Measurements from ENCODE around the gene CPNE5. TPM values are rescaled to one million over a fixed set of nuclear protein-coding genes. Genes with fewer than 3 reads are reported as not detected.

CPNE5 gene
- total RNA-seq, 1 experiment from 2014 or later: not detected

GRCh38 chr6:36737043-36737785, 102.0 kb downstream of the CPNE5 start:
- H3K4me3 Mint-ChIP-seq (ENCODE audit: unreplicated experiment): no peak overlapping the region
- TF ChIP-seq CTCF (IDR thresholded peaks at IDR 0.05; ENCODE audit: insufficient read depth in 1 of 2, low read depth in 1 of 2, low read length in 1 of 2, severe bottlenecking in 1 of 2, unreplicated experiment in 1 of 2): no peak
- ChIA-PET CTCF (no interaction called here), POLR2A (no interaction called here)
- H3K4me1 Mint-ChIP-seq (ENCODE audit: low read depth, unreplicated experiment): no peaks in the 10 kb centered on the region
- H3K27ac Mint-ChIP-seq (ENCODE audit: unreplicated experiment): no peak overlapping the region
- no peaks in the 10 kb centered on the region for H3K27me3 ChIP-seq (replicated peaks; ENCODE audit: control insufficient read depth, insufficient read depth, low read length)
- intact Hi-C loops (cut with micrococcal nuclease; ENCODE audit: unreplicated experiment): no loop called here
- no peaks in the 10 kb centered on the region for H3K27me3 Mint-ChIP-seq (ENCODE audit: insufficient read depth, unreplicated experiment)
- no peaks in the 10 kb centered on the region for H3K4me1 ChIP-seq
- no peaks in the 10 kb centered on the region for H3K36me3 ChIP-seq (ENCODE audit: control insufficient read depth, insufficient read depth, low read length)
- no peak for DNase-seq
- no peaks in the 10 kb centered on the region for H3K9me3 Mint-ChIP-seq (ENCODE audit: unreplicated experiment)
- H3K4me3 ChIP-seq (ENCODE audit: low read depth, low read length): no peak overlapping the region
- H3K9me3 ChIP-seq: no peaks in the 10 kb centered on the region
- no peaks in the 10 kb centered on the region for H3K36me3 Mint-ChIP-seq (ENCODE audit: insufficient read depth, unreplicated experiment)
- BruUV-seq (replicated peaks): no TSS peak

GRCh38 chr6:36735110-36736071, 103.9 kb downstream of the CPNE5 start:
- H3K27ac Mint-ChIP-seq (ENCODE audit: unreplicated experiment): no peak overlapping the region
- no peaks in the 10 kb centered on the region for H3K9me3 Mint-ChIP-seq (ENCODE audit: unreplicated experiment)
- H3K27me3 Mint-ChIP-seq (ENCODE audit: insufficient read depth, unreplicated experiment): no peaks in the 10 kb centered on the region
- intact Hi-C loops (cut with micrococcal nuclease; ENCODE audit: unreplicated experiment): no loop called here
- H3K4me1 Mint-ChIP-seq (ENCODE audit: low read depth, unreplicated experiment): no peaks in the 10 kb centered on the region
- CTCF ChIA-PET: no interaction called here
- no peaks in the 10 kb centered on the region for H3K36me3 Mint-ChIP-seq (ENCODE audit: insufficient read depth, unreplicated experiment)
- POLR2A ChIA-PET: no interaction called here
- H3K4me3 Mint-ChIP-seq (ENCODE audit: unreplicated experiment): no peak overlapping the region
- no peaks in the 10 kb centered on the region for H3K36me3 ChIP-seq (ENCODE audit: control insufficient read depth, insufficient read depth, low read length)
- TF ChIP-seq CTCF (IDR thresholded peaks at IDR 0.05; ENCODE audit: insufficient read depth in 1 of 2, low read depth in 1 of 2, low read length in 1 of 2, severe bottlenecking in 1 of 2, unreplicated experiment in 1 of 2): no peak
- H3K27me3 ChIP-seq (replicated peaks; ENCODE audit: control insufficient read depth, insufficient read depth, low read length): no peaks in the 10 kb centered on the region
- BruUV-seq (replicated peaks): no TSS peak
- no peak for DNase-seq
- no peaks in the 10 kb centered on the region for H3K9me3 ChIP-seq
- H3K4me1 ChIP-seq: no peaks in the 10 kb centered on the region
- no peak overlapping the region for H3K4me3 ChIP-seq (ENCODE audit: low read depth, low read length)

- Mint-ChIP-seq H3K4me3 (ENCODE audit: unreplicated experiment) (no peak overlapping the region), H3K9me3 (ENCODE audit: unreplicated experiment) (no peaks in the 10 kb centered on the region), H3K4me1 (ENCODE audit: low read depth, unreplicated experiment) (peaks cover under 1% of the 10 kb centered on the region), H3K27ac (ENCODE audit: unreplicated experiment) (no peak overlapping the region), H3K36me3 (ENCODE audit: insufficient read depth, unreplicated experiment) (no peaks in the 10 kb centered on the region), H3K27me3 (ENCODE audit: insufficient read depth, unreplicated experiment) (no peaks in the 10 kb centered on the region)
- no peaks in the 10 kb centered on the region for H3K27me3 ChIP-seq (replicated peaks; ENCODE audit: control insufficient read depth, insufficient read depth, low read length)
- H3K9me3 ChIP-seq: no peaks in the 10 kb centered on the region
- no TSS peak for BruUV-seq (replicated peaks)
- ChIA-PET POLR2A (no interaction called here), CTCF (no interaction called here)
- intact Hi-C loops (cut with micrococcal nuclease; ENCODE audit: unreplicated experiment): no loop called here
- H3K4me3 ChIP-seq (ENCODE audit: low read depth, low read length): no peak overlapping the region
- H3K4me1 ChIP-seq: no peaks in the 10 kb centered on the region
- no peaks in the 10 kb centered on the region for H3K36me3 ChIP-seq (ENCODE audit: control insufficient read depth, insufficient read depth, low read length)
- no peak for TF ChIP-seq CTCF (IDR thresholded peaks at IDR 0.05; ENCODE audit: insufficient read depth in 1 of 2, low read depth in 1 of 2, low read length in 1 of 2, severe bottlenecking in 1 of 2, unreplicated experiment in 1 of 2)
- no peak for DNase-seq
Measured at GRCh38 chr6:36734486-36735060, 104.7 kb downstream of the CPNE5 start.
